Measurements from ENCODE around the gene DNAJB5.
"Not testable (repeated sequence)": the region's sequence is repeated elsewhere in the genome, so short reads cannot be mapped to it uniquely, and the experiment has no call there.

The DNAJB5 gene

DNA sequence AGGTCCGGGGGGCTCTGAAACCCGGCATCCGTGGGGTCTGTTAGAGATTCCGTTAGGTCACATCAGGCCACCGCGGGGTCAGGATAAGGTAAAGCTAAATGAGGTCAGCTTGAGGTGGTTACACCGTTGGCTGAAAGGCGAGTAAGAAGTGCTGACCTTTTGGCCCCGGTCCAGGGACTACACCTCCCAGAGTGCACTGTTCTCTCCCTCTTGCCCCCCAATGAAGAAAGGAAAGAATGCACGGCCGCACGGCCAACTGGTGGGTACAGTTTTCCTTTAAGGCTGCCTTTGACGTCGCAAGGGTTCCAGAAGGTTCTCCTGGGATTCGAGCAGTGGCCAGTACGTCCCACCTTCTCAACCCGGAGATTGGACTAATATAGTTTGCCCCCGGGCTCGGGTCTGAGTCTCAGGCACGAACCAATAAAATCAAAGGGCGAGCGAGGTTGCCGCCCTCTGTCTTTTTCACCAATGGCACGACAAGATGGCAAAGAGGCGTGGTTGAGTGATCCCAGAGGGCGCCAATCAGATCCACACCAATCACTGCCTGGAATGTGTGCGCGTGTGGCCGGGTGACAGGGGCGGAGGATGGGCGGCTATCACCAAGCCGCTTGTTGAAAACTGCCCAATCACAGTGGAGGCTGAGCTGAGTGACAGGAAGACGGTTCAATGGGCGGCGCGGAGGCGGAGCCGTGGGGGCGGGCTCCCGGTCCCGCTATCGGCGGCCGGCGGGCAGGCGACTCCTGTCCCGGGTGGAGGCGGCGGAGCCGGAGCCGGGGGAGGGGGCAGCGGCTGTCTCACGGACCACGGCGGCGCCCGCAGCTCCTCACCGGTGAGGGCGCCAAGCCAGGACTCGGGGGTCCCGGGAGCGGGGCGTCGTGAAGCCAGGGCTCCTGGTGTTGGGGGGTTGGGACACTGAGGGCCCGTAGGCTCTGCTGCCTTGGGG, at the start of gene DNAJB5:
Gene DNAJB5, plus strand, starts transcription at position 743 of the 943 bp plus-strand sequence. CDS start 886 bp downstream, outside the sequence.
- peak; percentile 98 for DNase-seq

DNA sequence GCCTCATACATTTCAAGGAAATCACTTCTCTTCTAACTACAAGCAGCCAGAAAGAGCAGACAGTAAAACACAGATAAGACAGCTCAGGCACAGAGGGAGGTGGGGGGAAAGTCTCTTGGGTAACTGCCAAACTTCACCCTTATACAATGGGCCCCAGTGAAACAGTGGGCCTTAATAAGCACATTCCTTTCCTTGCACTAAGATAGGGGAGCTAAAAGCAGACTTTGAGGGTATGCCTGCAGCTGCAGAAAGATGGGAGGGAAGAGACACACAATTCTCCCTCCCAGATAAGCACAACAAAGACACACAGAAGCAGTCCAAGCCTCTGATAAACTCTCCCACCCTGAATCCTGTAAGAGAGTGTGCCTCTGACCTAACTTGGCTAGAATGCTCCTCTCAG, 49.6 kb upstream of the DNAJB5 start:
- DNase-seq: not testable (repeated sequence)

- no peak for DNase-seq
Observed at GRCh38 chr9:34948451-34948850, 41.1 kb upstream of the DNAJB5 start.

DNA sequence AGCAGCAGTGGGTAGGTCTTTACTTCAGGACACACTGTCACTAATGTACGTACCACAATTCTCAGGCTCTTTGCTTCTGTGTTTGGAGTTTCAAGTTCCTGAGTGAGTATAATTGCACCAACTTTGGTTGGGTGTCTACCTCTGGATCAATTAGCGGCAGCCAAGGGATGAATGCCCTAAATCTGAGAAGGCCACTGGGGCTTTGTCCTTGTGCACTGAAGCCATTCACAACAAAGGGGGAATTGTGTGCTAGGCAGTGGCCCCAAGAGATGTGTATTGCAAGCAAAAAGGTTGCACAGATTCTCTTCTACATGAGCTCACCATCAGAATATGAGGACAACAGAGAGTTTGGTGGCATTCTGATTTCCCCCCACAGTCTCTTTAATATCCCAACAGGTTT, 35.3 kb upstream of the DNAJB5 start:
- no peak for DNase-seq

DNA sequence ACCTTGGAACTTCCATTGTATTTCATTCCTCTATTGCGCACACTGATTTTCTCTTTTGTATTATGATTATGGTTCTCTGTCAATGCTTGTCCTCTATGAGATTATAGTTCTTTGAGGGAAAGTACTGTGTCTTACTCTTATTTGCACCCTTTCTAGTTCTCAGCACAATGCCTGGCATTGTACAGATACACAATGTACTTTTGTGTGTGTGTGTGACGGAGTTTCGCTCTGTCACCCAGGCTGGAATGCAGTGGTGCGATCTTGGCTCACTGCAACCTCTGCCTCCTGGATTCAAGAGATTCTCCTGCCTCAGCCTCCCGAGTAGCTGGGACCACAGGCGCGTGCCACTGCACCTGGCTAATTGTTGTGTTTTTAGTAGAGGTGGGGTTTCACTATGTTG, 33.5 kb upstream of the DNAJB5 start:
- not testable (repeated sequence) for DNase-seq

- no peak for DNase-seq
Observed at GRCh38 chr9:34956648-34957047, 32.9 kb upstream of the DNAJB5 start.

GRCh38 chr9:34957492-34958410, 31.8 kb upstream of the DNAJB5 start, which contains the start of gene PHF24:
PHF24 (plus strand) TSS chr9:34958285; CDS start chr9:34971299, 13,014 bp downstream.
- no peak for DNase-seq

DNA sequence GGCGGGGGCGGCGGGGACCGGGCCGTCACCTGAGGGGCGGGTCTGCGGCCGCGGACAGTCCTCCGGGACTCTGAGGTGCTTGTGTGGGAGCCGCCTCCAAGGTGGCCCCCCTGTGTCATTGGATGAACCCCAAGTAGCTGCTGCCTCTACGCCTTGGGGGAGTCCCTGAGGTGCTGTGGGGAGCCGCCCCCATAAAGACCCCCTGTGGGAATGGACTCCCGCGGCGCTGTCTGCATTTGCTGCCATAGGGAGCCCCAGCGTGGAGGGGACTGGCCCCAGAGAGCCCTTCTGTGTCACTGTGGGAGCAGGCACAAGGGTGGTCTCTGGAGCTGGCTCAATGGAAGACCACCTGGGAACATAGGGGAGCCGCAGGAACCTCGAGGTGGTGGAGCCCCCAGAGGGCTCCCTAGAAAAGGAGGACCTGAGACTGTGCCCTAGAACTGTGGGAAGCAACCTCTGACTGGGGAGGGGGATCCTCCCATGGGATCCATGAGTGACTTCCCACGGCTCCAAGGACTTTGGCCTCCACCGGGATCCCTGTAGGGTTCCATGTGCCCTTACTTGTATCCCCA, 31.0 kb upstream of the DNAJB5 start:
- no peak for DNase-seq

GRCh38 chr9:34959461-34959860, 30.1 kb upstream of the DNAJB5 start:
- no peak for DNase-seq

DNA sequence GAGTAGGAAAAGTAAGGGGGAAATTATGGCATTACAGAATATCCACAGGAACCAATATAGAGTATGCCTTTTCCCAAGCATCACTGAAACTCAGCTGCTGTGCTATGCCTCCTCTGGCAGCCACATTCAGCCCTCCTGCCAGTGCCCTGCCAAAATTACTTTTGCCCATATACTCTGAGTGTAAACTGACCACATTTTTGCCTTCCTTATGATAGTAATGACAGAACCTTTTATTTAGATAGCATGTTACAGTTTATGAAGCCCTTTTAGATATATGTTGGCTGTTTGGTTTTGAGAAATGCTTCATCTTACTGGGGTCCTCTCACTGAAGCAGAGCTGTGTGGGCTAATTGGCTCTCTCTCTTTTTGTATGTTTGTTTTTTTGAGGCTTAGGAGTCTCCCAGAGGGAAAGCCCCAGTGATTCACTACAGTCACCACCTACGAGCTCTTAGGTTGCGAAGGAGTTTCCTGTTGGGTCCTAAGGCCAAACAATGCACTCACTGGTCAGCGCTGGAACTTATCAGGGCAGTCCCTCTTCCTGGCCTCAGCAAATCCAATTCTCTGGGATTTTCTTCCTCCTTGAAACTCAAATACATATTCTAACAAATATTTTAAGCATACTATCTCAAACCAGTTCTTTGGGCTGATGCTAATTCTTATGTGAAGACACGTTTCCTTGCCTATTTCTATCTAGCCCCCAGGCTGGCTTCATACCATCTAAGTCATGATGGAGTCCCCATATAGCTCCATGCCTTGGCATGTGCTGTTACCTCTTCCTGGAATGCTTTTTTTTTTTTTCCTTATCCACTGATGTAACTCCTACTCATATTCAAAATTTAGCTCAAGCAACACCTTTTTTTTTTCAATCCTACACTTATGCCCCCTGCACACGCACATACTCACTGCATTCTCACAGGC, 27.7 kb upstream of the DNAJB5 start:
- DNase-seq: no peak

DNA sequence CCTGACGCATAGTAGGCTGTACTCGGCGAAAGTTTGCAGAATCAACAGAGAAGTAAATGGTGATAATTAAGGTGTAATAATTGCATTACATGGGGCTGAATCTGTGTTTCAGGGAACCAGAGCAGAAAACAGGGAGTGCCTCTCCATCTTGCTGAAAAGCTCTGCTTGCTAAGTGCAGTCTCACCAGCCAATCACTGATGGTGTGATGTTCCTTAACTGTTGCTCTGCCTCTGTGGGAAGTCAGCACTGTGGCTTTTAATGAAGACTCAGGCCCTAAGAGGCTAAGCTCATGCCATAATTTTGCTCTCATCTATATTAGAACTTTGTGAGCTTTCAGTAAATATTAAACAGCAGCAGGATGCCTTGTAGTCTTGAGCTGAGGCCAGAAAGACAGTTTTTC, 27.0 kb upstream of the DNAJB5 start:
- no peak for DNase-seq

DNA sequence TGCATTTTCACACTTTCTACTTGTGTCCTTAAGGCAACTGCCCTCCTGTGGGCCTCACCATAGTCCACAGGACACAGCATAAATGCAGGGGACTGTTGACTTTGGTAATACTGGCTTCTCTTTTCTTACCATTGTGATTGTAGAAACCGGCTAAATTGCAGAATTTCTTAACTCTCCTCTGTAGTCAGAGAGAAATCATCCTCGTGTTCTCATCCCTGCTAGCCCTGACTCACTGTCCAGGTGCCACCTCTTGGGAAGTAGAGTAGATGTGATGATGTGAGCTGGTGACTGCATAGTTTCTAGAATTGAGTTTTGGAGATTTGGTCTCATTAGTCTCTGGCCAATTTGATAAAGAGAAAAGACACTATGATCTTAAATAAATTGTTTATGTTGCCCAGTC, 26.0 kb upstream of the DNAJB5 start:
- DNase-seq: no peak

GRCh38 chr9:34964458-34964857, 25.1 kb upstream of the DNAJB5 start:
- DNase-seq: no peak

DNA sequence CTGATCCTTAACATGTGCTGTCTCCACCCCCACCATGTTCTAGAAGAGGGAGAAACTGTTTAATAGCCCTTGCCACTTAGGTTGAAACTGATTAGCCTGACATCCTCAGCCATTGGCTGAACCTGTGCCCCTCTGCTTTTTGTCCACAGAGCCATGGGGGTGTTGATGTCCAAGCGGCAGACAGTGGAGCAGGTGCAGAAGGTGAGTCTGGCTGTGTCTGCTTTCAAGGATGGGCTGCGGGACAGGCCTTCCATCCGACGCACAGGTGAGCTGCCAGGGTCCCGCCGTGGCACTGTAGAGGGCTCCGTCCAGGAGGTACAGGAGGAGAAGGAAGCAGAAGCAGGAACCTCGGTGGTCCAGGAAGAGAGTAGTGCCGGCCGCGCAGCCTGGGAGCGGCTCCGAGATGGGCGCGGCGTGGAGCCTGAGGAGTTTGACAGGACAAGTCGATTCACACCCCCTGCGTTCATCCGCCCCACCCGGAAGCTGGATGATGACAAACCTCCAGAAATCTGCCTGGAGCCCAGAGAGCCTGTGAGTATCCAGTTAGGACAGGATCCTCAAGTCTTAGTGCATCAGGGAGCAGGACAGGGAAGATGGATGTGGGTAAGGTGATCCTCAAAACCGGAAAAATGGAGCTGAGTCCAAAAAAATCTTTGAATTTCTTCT, 18.3 kb upstream of the DNAJB5 start:
- no peak for DNase-seq

DNA sequence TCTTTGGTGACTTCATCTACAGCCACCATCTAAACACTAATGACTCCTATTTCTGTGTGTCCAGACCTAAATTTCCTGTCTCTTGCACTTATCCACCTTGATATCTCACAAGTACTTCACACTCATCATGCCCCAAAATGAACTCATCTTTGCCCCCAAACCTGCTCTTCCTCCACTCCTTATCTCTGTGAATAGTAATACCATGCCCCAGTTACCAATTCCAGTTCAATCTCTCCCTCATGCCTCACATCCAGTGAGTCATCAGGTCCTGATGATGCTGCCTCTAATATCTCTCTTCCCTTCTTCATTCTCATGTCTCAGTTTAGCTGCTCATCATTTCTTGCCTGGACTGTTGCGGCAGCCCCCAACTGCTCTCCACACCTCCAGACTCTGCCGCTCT, 14.9 kb upstream of the DNAJB5 start:
- DNase-seq: no peak

GRCh38 chr9:34976441-34976840, 13.1 kb upstream of the DNAJB5 start:
- no peak for DNase-seq

- no peak for DNase-seq
Observed at GRCh38 chr9:34976992-34977391, 12.6 kb upstream of the DNAJB5 start.

- no peak for DNase-seq
Observed at GRCh38 chr9:34980181-34980761, 9.3 kb upstream of the DNAJB5 start.

DNA sequence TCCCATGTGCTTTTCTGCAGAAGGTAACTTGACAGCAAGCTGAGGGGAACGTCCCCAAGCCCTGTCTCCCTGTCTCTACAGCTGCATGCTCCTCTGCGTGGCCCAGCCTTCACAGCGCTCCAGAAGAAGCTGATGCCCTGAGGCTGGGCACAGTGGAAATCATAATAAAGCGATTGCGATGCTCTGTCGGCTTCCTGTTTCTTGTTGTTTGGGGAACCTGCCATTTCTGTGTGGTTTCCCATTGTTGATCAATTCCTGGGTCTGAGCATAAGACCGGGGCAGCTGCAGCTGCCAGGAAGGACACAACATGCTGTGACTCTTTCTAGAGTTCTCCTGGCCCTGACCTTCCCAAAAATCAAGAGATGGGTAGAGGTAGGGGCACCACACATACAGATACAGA, 7.2 kb upstream of the DNAJB5 start:
- DNase-seq: no peak

DNA sequence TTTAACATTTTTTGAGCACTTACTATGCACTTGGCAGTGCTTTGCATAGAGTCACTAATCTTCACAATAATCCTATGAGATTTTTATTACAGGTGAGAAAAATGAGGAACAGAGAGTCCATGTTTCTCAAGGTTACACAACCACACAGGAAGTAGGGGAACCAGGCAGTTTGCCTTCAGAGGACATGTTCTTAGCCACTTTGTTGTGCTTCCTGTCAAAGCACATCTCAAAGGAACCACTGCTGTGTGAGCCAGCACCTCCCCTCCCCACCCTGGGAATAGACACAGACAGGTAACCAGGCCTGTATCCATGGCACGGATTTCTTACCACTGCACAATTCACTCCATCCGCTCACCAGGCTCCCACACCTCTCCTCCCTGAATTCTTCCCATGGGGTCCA, 6.3 kb upstream of the DNAJB5 start:
- no peak for DNase-seq

DNA sequence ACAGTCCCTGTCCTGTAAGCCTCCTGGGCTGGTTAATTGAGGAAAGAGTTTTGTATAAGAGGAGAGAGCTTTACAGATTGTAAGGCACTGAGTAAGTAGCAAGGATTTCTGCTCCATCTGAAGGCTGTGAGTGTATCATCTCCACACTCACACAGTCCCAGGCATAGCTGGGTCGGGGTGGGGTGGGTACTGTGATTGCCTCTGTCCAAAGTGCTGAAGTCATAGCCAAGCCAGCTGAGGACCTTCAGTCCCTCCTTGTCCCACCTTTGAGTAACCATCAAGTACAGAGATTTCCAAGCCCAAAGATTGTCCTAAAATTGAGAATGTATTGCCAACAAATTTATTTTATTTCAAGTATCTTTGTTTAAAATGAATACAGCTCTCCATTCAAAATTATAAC, 5.5 kb upstream of the DNAJB5 start:
- DNase-seq: no peak
